NCI-H2196 (cell line): ENCODE measurements around the gene PTPRF.

Source experiments
- DNase-seq: peaks from one replicate; lab custom pipeline; 2025; ENCODE audit not compliant: unreplicated experiment; lab: John Stamatoyannopoulos, UW

Gene PTPRF

DNA sequence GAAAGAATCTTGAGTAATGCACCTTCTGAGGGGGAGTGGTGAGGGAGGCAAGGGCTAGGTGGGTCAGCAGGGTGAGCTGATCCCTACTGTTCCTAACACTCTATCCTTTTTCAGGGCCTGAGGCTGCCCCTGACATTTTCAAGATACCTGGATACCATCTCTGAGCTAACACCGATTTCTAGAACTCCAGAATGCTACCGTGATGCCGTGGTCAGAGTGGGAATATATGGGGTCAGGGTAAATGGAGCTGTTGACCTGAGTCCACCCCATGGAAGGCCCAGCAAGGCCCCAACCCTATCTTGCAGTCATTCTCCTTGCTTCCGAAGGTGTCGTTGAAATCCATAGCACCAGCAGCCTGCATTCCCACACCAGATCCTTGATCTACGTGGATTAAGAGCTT, 18.0 kb upstream of the PTPRF start:
- DNase-seq: no peak

DNA sequence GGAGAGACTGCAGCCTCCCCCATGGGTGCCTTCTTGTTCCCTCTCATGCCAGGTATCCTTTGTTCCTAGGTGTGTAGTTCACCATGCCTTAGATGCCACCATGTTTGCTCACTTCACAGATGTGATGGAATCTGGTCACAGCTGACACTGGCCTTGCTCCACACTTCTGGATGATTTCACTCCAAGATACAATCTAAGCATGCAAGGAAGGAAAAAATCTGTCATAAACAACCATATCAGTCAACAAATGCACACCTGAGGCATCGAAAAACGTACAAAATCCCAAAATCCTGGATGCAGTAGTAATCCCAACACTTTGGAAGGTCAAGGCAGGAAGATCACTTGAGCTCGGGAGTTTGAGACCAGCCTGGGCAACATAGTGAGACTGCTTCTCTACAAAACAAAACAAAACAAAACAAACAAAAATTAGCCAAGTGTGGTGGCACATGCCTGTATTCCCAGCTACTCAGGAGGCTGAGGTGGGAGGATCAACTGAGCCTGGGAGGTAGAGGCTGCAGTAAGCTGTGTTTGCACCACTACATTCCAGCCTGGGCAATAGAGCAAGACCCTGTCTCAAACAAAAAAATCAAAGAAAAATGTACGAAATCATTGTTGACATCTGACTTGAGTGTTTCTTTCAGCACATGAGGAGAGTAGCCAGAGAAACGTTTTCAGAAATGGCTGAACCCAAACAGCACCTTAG, 17.1 kb upstream of the PTPRF start:
- no peak for DNase-seq

DNA sequence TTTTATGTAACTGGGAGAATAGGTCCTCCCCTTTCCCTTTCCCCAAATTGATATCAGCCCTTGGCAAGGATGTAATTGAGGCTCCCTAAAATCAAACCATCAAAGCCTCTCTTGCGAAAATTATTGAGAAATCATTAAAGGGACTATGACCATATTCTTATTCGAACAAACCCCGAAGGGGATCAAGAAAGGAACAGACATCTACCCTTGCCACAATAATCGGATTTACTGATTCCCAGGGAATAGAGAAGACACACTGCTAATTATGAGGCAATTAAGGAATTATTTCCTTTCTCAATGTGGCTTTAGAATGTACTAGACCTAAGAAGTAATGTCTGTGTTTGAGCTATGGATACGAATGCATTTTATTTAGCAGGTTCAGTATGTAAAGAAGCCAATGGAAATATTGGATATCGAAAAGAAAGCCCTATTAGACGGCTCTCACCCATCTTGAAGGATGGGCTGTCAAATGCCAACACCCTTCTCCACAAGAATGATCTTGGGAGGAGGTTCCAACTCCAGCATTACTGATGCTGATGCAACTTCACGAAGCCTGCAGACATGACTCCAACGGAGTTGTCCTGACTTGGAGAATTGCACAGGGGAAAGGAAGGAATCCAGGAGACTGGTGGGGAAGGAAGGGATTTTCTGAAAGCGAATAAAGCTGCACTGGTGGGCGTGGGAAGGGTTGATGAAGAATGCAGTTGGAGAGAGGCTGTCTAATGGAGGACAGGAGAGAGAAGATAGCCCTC, 11.6 kb upstream of the PTPRF start:
- no peak for DNase-seq

DNA sequence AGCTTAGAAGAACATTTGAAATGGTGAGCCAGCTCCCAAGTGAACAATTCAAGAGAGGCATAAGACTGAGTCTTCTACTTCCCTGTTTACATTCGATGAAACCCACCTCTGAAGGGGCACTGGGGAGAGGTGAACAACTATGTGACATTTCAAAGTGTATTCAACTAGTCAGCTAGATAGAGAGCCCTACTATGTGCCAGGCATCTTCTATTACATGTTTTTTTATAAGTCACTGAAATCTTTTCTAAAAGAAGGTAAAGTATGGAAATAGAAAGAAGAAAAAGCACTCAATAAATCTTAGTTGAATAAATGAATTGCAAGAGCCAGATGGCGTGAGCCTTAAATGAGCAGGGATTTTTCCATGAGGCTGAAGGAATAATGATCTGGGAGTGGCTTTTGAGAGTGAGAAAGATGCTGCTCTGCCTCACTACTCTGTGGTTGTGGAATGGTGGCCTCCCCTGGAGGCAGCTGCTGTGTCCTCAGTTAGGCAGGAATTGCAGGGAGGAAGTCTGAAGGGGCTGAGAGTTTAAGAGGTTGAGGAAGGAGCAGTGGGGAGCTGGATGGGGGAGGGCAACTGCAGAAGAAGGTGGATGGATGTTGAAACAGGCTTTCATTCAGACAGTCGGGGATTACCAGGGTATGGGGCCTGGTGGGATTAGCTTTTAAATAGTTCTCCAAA, 10.4 kb upstream of the PTPRF start:
- no peak for DNase-seq

DNA sequence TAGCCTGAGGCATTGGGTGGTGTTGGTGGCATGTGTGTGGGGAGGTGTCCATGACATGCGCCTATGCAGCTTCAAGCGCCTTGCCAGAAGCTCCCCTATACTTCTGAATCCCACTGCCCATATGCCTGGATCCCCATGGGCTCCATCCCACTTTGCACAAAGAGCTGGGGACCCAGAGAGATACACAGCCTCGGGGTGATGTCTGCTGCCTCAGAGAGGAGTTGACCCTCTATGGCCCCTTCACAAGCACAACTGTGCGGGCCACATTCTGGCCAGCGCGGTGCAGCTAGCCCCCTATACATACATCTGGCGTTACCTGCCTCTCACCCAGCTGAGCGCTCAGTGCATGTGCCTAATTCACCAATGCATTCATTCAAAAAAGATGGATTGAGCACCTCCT, 9.6 kb upstream of the PTPRF start:
- DNase-seq: no peak

DNA sequence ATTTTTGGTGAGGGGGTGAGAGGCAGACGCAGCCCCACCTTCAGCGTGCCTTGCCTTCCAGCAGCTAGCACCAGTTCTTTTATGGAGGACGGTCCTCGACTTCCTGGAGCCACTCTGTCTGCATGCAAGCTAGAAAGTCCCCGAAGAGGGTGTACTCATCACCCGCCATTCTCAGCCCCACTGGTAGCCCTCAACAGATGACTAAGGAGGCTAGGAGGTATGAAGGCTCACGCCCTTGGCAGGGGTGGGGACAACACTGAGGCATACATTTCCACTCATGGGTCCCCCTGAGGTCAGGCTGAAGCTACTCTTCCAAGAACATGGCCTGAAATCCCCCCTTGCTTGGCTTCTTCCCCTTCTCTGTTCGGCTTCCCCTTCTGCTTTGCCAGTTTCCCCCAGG, 8.9 kb upstream of the PTPRF start:
- DNase-seq: no peak

DNA sequence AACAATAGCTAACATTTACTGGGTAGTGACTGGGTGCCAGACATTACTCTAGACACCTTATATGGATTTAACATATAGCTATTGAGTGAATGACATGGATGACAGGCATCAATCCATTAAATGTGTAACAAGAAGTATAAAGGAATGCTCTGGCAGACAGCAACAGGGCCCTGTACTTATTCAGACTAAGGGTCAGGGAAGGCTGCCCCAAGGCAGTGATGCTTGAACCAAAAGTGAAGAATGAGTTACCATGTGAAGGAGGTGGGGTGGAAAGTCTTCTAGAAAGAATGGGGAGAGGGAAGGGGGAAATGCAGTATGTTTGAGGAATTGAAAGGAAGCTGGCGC, 8.3 kb upstream of the PTPRF start:
- no peak for DNase-seq

DNA sequence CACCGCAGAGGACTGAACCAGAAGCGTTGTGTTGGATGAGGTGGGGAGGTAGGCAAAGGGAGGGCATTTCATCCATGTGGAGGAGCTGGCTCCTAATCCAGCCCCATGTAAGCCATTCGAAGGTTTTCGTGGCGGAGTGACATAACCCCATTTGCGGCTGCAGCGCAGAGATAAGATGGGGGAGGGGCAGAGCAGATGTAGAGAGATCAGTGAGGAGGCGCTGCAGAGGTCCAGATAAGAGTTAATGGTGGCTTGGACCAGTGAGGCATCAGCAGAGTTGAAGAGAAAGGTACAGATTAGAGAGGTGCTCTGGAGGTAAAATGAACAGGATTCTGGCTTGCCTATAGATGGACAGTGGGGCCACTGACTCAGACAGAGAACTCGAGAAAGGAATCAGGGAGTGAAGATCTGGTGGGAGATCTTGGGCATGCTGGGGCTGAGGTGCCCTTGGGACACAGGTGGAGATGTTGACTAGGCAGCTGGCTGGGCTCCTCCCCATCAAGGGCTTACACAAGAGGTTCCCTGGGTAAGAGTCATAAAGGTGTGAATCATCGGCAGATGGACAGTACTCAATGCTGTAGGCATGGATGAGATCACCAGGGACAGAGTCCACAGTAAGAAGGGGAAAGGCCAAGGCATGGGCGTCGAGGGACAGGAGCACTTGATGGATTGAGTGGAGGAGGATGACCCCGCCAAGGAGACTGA, 7.8 kb upstream of the PTPRF start:
- peak; percentile 55 for DNase-seq

DNA sequence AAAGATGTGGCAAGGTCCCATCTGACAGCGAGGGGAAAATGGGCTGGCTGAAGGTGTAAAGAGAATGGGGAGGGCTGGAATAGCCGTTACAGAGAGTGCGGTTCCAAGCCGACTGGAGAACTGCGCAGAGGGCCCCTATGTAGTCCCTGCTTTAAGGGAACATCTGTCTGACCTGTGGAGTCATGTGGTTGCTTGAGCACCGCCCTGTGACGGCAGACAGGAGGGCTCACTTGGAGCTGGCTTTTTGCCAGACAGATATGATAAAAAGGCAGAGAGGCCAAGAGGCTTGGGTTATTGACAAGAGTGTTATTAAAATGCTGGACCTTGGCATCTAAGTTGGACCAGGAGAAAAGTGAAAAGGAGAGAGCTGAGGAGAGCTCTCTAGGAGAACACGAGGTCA, 5.9 kb upstream of the PTPRF start:
- no peak for DNase-seq

DNA sequence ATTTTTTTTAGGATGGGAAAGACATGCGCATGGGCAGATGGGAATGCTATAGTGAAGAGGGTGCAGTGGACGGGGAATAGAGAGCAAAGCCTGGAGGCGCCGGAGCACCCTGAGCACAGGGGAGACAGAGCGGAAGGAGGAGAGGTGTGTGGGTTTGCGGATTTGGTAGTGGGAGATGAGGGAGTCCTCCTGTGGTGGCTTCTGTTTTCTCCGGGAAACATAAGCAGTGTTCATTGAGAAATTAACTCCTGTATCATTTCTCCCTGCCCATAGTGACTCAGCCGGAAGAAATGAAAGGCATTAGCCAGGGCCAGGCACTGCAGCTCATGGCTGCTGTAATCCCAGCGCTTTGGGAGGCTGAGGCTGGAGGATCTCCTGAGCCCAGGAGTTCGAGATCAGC, 4.7 kb upstream of the PTPRF start:
- no peak for DNase-seq

DNA sequence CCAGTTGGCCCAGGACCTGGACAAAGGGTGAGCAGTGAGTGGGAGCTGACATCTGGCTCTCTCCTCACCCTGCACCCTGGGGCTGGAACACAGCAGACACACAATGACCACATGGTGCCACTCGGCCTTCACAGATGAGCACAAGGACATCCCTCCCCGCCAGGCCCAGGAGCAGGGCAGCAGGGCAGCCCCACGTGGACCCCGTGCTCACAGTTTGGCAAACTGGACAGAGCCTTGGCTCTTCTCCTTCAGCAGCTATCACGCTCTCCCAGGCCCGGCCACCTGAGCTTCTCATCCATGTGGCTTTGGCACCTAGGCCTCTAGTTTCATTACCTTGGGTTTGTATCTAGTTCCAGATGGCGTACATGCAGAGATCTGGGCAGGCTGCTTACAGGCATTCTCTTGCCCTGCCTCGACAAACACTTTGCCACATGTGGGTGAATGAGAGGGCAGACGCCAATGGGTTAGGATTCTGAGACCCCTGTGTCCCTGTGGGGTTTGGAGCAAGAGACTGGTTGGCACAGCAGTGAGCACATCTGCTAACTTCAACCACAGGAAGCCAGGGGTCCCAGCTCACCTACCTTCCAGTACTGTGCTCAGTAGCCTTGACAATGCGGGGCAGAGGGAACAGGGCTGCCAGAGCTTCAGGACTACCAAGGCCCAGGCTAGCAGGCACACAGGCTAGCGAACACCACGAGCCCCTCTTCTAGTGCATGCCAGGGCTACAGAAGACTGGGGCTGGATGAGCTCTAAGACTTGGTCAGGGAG, 3.4 kb upstream of the PTPRF start:
- DNase-seq: no peak

DNA sequence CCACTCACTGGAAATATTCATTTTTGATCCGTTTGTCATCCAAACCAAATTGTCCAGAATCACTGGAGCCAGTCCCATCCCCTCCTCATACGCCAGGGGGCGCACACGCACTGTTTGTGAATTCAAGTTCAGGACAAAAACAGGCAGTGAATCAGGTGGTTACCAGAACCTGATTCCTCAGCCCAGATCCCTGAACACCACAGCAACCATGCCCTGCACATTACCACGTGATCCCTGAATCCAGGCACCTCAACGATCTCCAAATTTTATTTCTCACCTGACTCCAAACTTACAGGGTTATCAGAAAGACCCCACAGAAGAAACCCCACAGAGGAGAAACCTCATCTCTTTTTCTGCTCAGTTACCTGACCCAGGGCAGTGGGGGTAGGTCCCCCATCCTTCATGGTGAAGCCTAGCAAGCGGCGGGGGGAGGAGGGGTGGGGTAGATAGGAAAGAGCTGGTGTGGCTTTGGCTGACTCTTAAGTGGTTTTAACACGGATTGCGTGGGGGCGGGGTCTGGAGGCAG, 1.4 kb upstream of the PTPRF start:
- peak; percentile 93 for DNase-seq

DNA sequence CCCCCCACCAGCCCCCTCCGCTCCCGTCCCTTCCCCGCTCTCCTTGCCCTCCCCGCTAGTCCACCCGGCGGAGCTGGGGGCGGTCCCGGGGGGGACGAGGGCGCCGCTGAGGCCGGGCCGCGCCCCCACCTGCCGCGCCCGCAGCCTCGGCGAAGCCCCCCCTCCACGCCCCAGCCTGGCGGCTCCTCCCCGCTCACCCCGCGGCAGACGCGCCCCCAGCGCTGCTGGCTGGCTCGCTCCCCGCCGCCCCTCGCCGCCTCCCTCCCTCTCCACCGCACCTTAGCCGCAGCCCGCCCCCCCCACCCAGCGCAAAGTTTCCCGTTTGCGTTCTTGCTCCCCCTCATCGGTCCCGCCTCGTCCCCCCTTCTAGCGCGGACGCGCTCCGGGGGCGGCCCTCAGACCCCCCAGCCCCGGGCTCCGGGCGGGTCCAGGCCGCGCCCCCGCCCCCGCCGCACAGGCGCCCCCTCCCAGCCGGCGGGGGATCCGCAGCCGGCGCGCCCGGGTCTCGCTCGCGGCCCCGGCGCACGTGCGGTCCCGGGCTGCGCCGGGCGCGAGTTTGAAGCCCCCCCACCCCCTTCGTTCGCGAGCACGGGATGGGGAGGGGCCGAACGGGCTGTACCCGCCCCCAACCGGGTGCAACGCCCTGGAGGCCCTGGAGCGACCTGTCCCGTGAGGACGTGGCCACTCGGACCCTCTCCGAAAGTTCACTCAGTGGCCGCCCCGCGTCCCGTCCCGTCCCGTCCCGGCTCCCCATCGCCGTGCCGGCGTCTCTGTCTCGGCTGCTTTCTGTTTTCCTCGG, 623 bp downstream of the PTPRF start:
- peak; percentile 25 for DNase-seq

DNA sequence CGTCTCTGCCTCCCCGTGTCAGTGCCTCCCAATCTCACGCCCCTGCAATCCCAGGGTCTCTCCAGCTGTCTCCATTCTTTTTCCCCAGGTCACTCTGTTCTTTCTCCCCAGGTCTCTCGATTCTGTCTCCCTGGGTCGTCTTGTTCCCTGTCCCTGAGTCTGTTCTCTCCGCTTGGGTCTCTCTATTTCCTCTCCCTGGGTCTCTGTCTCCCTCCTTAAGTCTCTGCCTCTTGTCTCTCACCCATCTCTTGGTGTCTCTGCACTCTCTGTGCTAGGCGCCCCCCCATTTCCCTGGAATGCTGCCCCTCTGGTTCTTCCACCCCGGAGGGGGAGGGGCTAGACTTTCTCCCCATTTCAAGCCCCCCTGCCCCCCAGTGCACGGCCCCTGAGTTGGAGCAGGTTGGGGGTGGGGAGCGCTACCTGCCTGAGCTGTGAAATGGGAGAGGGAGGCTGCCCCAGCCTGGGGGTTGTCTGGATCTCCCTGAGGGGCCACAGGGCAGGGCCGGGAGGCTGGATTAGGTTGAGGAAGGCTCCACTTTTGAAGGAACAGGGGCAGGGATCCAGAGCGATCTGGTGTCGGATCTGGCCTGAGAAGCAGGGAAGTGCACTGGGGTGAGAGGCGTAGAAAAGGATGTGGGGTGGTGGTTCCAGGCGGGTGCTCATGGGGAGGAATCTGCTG, 1.4 kb downstream of the PTPRF start:
- no peak for DNase-seq

DNA sequence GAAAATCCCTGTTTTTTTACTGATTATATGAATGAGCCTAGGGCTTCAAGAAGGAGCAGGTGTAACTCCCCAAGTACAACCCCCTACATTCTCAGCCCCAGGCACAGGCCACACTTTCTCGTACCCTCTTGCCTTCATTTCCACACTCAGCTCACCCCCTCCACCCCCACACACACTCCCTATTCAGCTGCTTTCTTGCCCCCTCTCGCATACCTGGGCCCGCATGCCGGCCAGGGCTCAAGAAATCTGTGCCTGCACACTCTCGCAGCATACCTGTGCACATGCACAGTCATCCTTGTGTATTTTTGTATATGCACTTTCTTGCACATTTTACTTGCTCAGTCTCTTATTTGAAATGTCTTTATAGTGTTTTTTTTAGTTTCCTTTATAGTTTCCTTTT, 2.0 kb downstream of the PTPRF start:
- DNase-seq: no peak

DNA sequence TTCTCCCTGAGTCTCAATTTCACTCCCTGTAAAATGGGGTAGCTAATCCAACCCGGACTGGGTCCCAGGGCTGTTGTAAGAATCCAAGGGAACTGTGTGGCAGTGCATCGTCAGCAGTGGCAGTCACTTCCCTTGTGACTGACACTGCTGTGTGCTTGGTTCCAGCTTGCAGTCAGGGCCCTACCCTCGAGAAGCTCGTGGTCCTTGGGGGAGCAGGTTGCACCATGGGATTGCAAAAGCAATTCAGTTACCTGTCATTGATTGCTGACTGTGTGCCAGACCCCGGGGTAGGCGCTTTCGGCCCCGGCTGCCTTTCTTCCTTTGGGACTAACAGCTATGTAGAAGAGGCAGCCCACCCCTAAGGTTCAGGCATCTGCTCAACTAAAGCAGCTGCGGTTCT, 2.9 kb downstream of the PTPRF start:
- no peak for DNase-seq

DNA sequence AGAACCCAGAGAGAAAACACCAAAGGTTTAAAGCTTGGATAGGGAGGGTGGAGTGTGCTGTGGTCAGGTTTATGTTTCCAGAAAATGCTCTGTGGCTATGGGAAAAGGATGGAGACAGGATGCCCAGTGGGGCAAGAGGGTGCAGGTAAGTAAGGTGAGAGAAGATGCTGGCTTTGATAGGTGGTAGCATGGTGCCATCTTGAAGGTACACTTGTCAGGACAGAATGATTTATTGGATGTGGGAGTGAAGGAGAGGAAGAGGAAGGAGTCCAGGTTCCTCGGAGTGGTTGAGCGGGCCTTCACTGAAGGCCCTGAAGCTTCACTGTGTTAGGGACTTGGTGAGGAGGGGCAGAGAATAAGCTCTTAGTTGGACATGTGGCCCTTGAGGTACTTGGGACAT, 3.6 kb downstream of the PTPRF start:
- no peak for DNase-seq

DNA sequence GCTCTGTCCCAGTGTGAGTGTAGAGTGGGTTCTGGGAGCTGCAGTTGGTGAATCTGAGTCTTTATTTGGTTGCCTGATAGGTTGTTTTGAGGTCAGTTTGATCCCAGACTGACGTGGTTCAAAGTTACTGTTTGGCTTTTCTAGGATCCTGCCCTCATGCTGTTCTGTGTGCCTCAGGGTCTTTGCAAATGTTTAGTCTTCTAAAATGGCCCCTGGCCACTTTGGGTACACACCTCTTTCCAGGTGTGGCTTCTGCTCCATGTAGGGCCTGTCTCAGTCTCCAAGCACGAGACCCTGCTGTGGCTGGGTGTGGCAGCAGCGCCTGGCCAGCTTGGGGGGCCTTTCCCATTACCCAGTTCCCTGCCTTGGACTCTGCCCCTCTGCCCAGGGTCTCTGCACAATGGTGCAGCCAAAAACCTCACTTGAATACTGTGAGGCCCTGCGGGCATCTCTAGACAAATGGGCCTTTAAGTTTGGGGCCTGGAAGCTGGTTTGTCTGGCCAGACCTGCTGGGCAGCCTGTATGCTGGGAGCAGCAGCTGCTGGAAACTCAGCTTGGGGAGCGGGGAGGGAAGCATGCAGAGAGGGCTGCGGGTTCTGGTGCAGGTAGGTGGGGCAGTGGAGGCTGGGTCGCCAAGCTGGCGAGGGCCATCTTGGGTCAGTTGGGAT, 5.6 kb downstream of the PTPRF start:
- no peak for DNase-seq

DNA sequence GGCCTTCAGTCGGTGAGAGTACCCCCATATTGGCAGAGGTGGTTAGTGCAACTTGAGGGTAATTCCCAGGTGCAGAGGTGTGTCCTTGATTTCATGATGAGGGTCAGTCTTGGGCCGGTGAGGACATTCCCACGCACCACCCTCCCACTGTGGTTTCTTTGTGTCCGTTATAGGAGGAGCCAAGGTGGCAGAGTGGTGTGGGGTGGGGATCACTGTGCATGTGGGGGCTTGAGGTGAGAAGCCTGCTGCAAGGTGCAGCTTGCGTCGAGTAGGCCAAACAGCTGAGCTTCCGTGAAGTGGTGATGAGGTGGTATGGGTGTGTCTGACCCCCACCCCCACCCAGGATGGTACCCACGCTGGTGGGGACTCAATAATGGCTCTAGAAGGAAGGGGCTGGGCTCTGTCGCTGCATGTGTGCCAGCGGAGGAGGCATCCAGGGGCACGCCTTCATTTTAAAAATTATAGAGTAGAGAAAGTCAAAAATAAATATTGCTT, 6.2 kb downstream of the PTPRF start:
- DNase-seq: no peak
